HG03060 (cell line): ENCODE measurements around the gene CD300A.
A peak's percentile ranks its signal among the peaks of the same experiment; 100 is the strongest.

Experiments used
- ATAC-seq: cut with Tn5 transposase; IDR thresholded peaks from one replicate; pipeline ENCODE4 v1.9.1; 2021; ENCODE audit warnings: low read depth, moderate number of reproducible peaks; ENCODE audit not compliant: unreplicated experiment

The CD300A gene

DNA sequence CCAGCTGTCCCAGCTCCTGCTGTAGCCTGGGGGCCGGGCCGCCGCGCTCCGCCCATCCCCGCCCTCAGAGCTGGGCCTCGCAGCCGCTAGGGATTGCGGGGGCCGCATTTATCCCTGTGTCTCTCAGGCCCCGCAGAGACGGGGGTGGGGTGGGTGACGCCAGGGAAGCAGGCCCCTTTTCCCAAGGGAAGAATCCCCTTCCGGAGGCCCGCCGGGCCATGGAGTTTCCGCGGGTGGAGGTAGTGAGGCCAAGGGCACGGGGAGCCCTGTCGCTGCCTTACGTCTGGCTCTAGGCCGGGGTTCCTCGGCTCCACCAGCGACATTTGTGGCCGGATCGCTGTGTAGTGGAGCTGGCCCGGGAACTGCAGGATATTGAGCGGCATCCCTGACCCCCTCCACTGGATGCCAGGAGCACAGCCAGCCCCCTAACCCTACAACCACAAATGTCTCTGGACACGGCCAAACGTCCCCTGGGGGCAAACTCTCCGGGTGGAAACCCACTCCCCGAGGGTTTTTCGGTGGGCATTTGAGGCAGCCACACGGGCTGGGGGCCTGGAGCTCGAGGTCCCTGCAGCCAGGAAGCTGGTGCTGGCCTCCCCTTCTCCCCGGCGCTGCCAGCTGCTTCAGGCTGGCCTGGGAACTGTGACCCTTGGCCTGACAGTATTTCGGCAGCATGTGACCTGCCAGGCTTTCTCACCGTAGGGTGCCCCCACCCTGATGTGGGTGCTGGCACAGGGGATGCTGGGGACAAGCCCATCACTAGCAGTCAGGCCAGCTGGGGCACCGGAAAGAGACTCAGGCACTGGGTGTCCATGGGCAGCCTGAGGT is 12.0 kb upstream of the CD300A start:
- ATAC-seq = no peak

DNA sequence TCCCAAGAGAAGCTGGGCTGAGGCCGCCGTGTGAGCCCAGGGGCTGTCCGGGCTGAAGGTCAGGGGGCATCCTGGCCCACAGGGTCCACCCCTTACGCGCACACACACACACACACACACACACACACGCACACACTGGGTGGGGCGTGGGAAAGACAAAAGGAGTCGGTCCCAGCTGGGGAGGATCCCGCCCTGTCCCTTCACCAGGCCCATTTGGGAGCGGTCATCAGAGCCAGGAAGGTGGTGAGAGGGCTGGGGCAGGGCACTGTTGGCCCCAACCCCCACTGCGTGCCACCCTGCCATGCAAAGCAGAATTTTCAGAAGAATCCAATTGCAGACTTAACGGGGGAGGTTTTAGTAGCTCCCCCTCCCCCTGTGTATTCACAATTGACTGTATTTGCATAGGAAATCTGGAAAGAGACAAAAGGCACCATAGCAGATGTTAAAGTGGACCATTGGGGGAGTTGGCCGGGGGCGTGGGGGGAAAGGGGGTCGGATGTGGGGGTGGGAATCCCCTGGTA is 11.3 kb upstream of the CD300A start:
- ATAC-seq = no peak

DNA sequence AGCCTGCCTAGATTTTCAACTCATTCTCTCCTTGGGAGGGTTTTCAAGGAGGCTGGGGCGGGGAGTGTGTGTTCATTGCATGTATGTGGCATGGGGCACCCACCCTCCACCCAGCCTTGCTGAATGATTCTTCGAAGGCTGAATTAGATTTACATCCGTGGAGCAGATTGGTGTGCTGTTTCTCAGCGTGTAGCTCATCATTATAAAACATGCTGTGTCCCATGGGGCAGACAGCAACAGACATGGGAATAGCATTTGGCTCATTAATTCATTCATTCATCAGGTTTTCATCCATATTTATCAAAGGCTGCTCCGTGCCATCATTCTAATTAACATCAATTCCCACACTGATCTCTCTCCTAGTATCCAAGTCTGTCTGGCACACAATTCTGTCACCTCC is 10.6 kb upstream of the CD300A start:
- ATAC-seq = no peak

DNA sequence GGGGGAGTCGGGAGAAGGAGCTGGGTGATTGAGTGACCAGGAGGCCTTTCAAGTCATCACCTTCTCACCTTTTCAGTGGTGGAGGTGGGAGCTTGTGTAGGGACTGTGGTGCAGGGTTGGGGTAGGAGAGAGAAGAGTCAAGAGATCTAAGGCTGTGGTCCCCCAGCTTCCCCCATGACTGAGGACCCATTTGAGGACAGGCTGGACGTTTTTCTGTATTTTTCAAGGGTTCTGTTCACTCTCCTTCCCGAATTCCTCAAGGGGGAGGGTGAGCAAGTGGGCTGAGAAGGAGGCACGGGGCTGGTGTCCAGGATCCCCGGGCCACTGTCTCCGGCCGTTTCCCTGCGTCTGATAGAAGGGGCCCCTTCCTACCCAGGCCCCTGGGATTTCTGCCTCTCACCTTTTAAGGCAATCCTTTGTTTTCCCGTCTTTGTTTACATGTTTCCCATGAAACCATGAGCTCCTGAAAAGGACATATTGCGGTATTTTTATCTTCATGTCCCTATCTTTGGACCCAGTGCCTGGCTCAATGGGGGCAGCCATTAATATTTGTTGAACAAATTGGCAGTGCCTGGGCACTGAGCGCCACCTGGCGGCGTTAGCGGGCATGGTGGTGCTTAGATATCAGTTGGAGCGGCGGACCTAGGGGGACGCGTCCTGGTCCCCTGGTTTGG is 9.2 kb upstream of the CD300A start:
- ATAC-seq = no peak

DNA sequence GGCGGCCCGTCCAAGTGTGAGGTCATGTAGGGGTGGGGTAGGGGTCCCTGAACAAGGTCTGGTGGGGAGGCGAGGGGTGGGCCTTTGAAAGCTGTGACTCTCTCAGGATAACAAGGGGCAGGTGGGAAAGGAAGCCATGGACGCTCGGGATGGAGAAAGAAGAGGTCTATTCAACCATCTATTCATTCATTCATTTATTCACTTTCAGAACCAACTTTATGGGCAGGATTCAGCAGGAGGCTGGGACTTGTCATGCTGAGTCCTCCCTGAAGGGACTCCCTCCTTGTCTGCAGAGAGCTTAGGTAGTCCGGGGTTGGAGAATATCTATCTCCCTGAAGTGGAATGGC is 8.6 kb upstream of the CD300A start:
- ATAC-seq = no peak

DNA sequence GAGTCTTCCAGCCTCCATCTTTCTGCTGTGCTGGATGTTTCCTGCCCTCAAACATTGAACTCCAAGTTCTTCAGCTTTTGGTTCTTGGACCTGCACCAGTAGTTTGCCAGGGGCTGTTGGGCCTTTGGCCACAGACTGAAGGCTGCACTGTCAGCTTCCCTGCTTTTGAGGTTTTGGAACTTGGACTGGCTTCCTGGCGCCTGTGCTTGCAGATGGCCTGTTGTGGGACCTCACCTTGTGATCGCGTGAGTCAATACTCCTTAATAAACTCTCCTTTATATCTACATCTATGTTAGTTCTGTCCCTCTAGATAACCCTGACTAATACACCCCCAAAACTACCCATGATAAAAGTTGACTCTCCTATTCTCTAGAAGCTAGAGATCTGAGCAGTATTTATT is 7.6 kb upstream of the CD300A start:
- no peak for ATAC-seq

DNA sequence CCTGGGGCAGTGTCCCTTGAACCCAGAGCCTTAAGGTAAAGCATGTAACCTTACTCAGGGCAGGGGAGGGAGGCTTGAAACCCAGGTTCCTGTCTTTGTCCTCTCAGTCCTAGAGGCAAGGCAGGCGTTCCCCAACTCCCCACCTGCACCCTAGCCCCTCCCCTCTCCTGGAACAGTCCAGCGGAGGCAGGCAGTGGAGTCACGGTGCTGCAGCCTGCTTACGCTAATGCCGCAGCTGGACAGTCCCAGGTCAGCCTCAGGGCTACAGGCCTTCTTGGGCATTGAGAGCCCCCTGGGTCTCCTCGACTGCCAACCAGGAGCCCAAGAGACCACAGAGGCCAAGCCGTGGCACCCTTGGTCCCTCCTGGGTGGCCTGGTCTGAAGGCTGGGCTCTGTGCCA is 6.8 kb upstream of the CD300A start:
- no peak for ATAC-seq

DNA sequence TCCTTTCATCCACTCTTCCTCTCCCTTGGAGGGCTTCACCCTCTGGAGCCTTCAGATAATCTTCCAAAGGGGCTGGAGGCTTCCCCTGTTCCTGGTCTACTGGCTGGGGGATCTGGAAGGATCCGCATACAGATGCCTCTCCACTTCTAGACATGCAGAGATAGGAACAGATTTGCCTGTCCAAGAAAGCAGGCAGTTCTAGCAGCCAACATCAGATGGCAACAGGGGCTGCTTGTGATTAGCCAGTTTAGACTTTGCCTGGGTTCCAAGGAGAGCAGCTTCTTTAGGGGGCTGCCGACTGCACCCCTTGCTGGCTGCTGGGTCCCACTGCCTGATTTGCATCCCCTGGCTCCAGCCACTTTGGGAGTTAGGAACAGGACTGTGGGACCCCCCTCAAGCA is 6.2 kb upstream of the CD300A start:
- ATAC-seq = no peak

DNA sequence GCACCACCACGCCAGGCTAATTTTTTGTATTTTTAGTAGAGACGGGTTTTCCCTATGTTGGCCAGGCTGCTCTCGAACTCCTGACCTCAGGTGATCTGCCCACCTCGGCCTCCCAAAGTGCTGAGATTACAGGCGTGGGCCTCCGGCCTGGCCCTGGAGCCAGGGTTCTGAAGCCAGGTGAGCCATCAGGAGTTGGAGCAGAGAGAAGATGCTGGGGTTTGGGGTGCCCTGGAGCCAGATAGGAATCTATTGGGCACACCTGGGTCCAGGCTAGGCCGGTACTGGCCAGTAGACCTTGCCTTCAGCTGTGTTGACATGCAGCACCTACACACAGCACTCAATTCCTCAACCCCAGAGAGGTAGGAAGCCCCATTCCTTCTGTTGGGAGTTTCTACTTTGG is 5.4 kb upstream of the CD300A start:
- no peak for ATAC-seq

DNA sequence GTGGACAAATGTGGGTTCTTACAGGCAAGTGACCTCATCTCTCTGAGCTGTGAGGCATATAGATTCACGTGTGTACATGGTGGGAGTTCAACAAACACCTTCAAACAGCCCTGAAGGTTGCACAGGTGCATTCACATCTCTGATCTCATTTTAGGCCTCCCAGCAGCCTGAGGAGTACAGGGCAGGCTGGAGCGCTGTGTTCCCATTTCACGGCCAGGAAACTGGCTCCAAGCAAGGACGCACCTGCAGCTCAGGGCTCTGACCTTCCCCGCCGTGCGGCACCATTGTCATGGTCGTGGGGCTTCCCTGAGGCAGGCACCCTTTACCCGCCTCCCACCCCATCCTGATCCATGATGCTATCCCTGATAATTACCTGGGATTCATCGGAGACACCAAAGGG is 4.8 kb upstream of the CD300A start:
- ATAC-seq = no peak

DNA sequence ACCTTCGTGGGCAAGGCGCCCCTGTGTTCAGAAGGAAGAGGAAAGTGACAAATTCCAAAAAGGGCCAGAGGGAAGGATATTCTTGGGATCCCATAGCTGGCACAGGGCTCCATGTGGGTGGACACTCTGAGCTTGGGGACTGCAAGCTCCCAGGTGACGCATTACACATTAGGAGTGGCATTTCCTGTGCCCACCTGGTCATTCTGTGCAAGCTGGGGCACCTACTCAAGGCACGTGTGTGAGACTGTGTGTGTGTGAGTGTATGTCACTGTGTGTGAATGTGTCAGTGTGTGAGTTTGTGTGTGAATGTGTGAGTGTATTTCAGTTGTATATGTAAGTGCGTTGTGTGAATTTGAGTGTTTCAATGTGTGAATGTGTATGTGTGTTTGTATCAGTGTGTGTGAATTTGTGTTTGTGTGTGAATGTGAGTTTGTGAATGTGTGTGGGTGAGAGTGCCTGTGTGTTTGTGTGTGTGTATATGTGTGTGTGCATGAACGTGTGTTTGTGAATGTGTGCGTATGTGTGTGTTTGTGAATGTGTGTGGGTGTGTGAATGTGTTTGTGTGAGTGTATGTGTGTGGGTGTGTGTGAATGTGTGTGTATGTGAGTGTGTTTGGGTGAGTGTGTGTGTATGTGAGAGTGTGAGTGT is 1.6 kb upstream of the CD300A start:
- ATAC-seq = no peak

DNA sequence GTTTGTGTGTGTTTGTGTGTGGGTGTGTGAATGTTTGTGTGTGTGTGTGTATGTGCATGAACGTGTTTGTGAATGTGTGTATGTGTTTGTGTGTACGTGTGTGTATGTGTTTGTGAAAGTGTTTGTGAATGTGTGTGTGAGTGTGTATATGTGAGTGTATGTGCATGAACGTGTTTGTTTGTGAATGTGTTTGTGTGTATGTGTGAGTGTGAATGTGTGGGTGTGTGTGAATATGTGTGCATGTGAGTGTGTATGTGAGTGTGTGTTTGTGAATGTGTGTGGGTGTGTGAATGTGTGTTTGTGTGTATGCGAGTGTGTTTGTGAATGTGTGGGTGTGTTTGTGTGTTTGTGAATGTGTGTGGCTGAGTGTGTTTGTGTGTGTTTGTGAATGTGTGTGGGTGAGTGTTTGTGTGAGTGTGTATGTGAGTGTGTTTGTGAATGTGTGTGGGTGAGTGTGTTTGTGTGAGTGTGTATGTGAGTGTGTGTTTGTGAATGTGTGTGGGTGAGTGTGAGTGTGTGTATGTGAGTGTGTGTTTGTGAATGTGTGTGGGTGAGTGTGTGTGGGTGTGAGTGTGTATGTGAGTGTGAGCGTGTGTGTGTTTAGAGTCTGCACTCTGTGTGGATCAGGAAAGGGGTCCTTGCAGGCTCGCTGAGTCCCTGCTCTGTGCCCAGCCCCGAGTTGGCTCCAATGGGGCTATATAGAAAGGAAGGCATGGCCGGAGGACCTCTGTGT is 890 bp upstream of the CD300A start:
- ATAC-seq = no peak

DNA sequence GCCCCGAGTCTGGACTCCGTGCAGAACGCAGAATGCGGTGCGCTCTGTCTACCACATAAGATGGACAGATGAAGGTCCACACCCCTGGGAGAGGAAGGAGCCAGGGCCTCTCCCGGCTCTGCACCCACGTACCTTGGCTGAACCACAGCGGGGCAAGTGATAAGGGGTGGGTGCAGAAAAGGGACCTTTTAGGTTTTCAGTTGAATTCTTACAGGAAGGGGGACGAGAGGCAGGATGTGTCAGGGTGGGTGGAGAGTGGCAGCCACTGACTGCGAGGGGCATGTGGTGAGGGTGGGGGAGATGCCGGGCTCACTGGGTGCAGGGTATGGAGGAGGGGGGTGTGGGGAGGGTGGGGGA is 372 bp downstream of the CD300A start:
- ATAC-seq = no peak

DNA sequence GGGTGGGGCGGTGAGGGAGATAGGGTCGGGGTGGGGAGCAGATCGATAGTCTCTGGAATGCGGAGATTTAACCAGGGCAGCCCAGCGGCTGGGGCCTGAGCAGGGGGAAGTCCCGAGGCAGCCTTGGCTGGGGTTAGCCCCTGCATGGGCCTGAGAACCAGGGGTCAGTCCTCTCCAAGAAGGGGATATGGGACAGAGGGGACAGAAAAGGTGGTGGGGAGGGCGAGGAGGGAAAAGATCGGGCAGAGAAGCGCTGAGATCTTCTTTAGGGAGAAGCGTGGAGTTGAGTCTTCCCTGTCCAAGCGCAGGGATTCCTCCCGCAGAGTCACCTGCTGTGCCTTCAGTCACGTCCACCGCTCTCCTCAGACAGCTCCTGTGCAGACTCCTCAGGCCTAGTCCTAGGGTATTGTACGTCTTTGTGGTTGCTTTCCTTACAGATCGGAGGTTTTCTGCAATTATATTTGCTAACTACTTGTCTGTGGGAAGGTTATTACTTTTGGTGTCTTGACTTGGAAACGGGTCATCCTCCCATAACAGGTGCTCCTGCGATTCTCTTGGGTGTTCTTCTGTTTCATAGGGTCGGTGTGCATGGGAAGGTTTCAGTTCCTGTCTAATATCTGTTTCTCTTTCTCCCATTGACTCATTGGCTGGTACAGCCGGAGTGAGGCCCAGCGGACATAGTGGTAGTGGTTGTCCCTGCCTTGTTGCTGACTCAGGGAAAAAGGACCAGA is 952 bp downstream of the CD300A start:
- ATAC-seq = peak; percentile 54

DNA sequence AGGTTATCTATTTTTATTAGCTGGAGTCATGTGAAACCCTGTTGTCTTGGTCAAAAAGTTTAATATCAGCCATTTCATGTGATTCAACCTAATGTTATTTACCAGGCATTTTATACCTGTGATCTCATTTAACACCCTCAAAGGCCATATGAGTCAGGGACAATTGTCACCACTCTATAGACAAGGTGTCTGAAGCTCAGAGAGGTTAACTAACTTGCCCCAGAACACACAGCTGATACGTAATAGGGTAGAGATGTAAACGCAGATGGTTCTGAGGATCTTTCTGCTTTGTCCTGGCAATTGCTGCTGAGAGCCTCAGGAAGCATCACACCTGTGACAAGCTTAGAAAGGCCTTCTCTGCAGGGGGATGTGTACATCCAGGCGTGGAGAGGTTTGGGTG is 4.9 kb downstream of the CD300A start:
- ATAC-seq = no peak

DNA sequence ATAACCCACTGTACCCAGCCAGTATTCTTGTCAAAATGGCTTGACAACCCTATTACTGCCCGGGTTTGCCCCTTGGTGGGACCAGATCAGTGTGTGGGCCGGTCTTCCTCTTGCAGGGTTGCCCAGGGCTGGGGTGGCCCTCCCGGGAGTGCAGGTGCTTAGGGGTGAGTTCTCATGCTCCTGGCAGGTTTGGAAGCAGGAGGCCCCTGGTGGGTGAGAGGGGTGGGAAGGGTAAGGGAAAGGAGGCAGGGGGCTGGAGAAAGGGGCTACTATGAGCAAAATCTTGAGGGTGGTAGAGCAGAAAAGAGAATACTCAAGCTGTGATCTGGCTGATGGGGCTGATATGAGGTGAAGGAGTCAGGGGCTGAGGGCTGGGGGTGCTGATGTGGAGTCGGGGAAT is 6.5 kb downstream of the CD300A start:
- no peak for ATAC-seq

DNA sequence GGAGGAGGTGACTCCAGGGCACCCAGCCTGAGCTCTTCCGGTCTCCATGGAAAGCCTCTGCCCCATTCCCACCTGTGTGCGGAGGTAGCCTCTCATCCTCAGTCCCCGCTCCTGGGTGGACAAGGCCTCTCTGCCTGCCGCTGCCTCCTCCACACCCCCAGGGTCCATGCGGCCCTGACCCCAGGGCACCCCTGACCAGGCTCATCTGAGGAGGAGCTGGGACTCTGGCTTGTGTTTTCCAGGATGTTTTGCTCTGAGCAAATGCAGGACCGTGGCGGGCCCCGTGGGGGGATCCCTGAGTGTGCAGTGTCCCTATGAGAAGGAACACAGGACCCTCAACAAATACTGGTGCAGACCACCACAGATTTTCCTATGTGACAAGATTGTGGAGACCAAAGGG is 6.9 kb downstream of the CD300A start:
- ATAC-seq = no peak

DNA sequence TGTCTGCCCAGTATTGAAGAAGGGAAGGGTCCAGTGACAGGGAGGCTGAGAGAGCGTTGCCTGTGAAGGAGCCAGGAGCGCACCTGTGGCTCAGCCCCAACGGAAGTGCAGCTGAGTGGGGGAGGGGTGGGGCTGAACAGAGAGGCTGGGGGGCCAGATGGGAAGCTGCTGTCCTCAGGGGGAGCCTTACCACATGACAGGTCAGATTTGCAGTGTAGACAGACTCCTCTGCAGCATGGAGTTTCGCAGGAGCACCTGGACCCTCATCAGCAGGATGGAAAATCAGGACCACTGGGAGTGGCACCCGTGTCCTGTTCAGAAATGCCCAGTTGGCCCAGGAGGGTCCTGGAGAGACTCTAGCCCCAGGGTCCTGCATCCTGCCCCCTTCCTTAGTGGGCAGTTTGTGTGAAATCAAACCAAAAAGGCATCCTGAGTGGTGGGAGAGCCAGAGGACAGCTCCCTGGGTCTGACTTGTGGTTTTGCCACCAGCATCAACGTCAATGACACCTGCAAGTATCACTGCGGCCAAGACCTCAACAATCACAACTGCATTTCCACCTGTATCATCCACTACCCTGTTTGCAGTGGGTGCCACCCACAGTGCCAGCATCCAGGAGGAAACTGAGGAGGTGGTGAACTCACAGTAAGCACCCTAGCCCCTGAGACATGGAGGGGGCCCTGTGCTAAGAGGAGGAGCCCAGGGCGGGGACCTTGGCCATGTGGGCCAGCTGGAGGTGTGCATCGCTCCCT is 7.8 kb downstream of the CD300A start:
- ATAC-seq = no peak

DNA sequence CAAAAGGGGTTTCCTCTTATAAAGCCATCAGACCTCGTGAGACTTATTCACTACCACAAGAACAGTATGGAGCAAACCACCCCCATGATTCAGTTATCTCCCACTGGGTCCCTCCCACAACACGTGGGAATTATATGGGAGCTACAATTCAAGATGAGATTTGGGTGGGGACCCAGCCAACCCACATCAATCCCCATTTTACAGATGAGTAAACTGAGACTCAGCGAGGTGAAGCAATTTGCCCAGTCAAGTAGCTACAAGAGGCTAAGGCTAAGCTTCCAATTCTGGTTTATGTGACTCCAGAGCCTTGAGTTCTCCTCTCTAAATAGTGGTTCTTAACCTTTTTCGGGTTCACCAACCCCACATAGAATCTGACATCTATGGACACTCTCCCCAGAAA is 8.8 kb downstream of the CD300A start:
- ATAC-seq = no peak

DNA sequence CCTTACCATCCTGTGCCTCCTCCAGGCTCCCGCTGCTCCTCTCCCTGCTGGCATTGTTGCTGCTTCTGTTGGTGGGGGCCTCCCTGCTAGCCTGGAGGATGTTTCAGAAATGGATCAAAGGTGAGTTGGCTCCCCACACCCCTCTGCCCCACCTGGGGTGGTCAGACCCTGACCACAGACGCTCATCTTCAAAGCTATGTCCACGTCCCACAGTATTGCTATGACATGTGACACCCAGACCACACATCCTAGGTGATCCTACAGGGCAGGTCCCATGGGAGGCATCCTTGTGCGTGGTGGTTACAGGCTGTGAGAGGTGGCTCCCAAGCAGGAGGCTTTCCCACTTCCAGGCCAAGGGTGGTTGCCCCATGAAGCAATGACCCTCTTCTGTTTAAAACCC is 11.0 kb downstream of the CD300A start:
- ATAC-seq = no peak
